NCI-H2107 treated with DMSO at 0.1 percent for 48 hours (cell line): ENCODE results near the gene NDUFA5.
"Not testable (repeated sequence)": the region's sequence is repeated elsewhere in the genome, so short reads cannot be mapped to it uniquely, and the experiment has no call there.

Experiments used
- DNase-seq: peaks from one replicate; lab custom pipeline; 2025; ENCODE audit not compliant: unreplicated experiment; lab: John Stamatoyannopoulos, UW

NDUFA5 gene

GRCh38 chr7:123558289-123558874 is 764 bp upstream of the NDUFA5 start:
- no peak for DNase-seq

- DNase-seq = no peak
Observed at GRCh38 chr7:123557016-123557397, 611 bp downstream of the NDUFA5 start.

GRCh38 chr7:123555484-123555883 is 2.1 kb downstream of the NDUFA5 start:
- no peak for DNase-seq

GRCh38 chr7:123553159-123553558 is 4.5 kb downstream of the NDUFA5 start:
- DNase-seq = no peak

- DNase-seq = no peak
Observed at GRCh38 chr7:123552641-123553040, 5.0 kb downstream of the NDUFA5 start.

- DNase-seq = not testable (repeated sequence)
Observed at GRCh38 chr7:123552134-123552533, 5.5 kb downstream of the NDUFA5 start.

- no peak for DNase-seq
Observed at GRCh38 chr7:123548406-123548805, 9.2 kb downstream of the NDUFA5 start.

- no peak for DNase-seq
Observed at GRCh38 chr7:123539871-123540270, 17.7 kb downstream of the NDUFA5 start.

GRCh38 chr7:123538897-123539296 is 18.7 kb downstream of the NDUFA5 start:
- DNase-seq = no peak

- DNase-seq = no peak
Observed at GRCh38 chr7:123538189-123538714, 19.4 kb downstream of the NDUFA5 start.

GRCh38 chr7:123537026-123537642 is 20.5 kb downstream of the NDUFA5 start:
- DNase-seq = no peak

GRCh38 chr7:123535517-123535916 is 22.1 kb downstream of the NDUFA5 start:
- no peak for DNase-seq

- DNase-seq = peak; percentile 95
Observed at GRCh38 chr7:123534383-123535260, 23.0 kb downstream of the NDUFA5 start, which contains the start of gene IQUB. Gene IQUB, minus strand, starts transcription at chr7:123534595. Its CDS starts 22,255 bp downstream, at chr7:123512340.

GRCh38 chr7:123533929-123534382 is 23.7 kb downstream of the NDUFA5 start:
- no peak for DNase-seq

GRCh38 chr7:123533553-123533917 is 24.1 kb downstream of the NDUFA5 start:
- DNase-seq = no peak

GRCh38 chr7:123532788-123533552 is 24.6 kb downstream of the NDUFA5 start:
- DNase-seq = not testable (repeated sequence)

- DNase-seq = not testable (repeated sequence)
Observed at GRCh38 chr7:123532343-123532742, 25.3 kb downstream of the NDUFA5 start.

- not testable (repeated sequence) for DNase-seq
Observed at GRCh38 chr7:123530035-123530591, 27.5 kb downstream of the NDUFA5 start.

- DNase-seq = no peak
Observed at GRCh38 chr7:123528265-123528664, 29.4 kb downstream of the NDUFA5 start.

- not testable (repeated sequence) for DNase-seq
Observed at GRCh38 chr7:123527712-123528225, 29.8 kb downstream of the NDUFA5 start.
